Loucy (cell line): ENCODE measurements around the gene YWHAQ.

ENCODE experiments used
- H2AFZ ChIP-seq: fragments of 200-600 bp; sonication (generic); 2 replicates; pipeline ENCODE4 v1.6.0; 2016; ENCODE audit warnings: antibody characterized with exemption, mild to moderate bottlenecking, low read length, moderate library complexity
- H3F3A ChIP-seq: fragments of 200-600 bp; 2 replicates; pipeline ENCODE4 v1.6.0; 2016; ENCODE audit warnings: antibody characterized with exemption, low read depth, mild to moderate bottlenecking
- H3K27me3 ChIP-seq: fragments of 200-600 bp; sonication (generic); 2 replicates; pipeline ENCODE4 v1.6.1; 2014; ENCODE audit warnings: low read length, mild to moderate bottlenecking; ENCODE audit not compliant: insufficient read depth, poor library complexity, severe bottlenecking
- H3K36me3 ChIP-seq: fragments of 200-600 bp; sonication (generic); 2 replicates; pipeline ENCODE4 v1.6.1; 2016; ENCODE audit warnings: low read length; ENCODE audit not compliant: insufficient read depth
- H3K4me1 ChIP-seq: fragments of 200-600 bp; sonication (generic); 2 replicates; pipeline ENCODE4 v1.5.1; 2014; ENCODE audit warnings: low read length, mild to moderate bottlenecking; ENCODE audit not compliant: insufficient read depth, poor library complexity, severe bottlenecking
- H3K4me2 ChIP-seq: fragments of 200-600 bp; sonication (generic); 2 replicates; pipeline ENCODE4 v1.6.0; 2014; ENCODE audit warnings: antibody characterized with exemption, low read length, low read depth, mild to moderate bottlenecking; ENCODE audit not compliant: poor library complexity, severe bottlenecking
- H3K4me3 ChIP-seq: fragments of 200-600 bp; sonication (generic); 2 replicates; pipeline ENCODE4 v1.5.1; 2014; ENCODE audit warnings: low read length, mild to moderate bottlenecking, mixed read lengths; ENCODE audit not compliant: poor library complexity, severe bottlenecking
- H3K79me2 ChIP-seq: fragments of 200-600 bp; sonication (generic); 2 replicates; pipeline ENCODE4 v1.6.1; 2014; ENCODE audit warnings: low read length; ENCODE audit not compliant: insufficient read depth
- H3K9ac ChIP-seq: fragments of 200-600 bp; sonication (generic); 2 replicates; pipeline ENCODE4 v1.6.0; 2014; ENCODE audit warnings: mild to moderate bottlenecking, low read depth, low read length, moderate library complexity; ENCODE audit not compliant: poor library complexity, severe bottlenecking
- H3K9me2 ChIP-seq: fragments of 200-600 bp; sonication (generic); replicated peaks from 2 replicates; pipeline ENCODE4 v1.6.1; 2016; ENCODE audit warnings: low read depth, low read length, mixed read lengths
- H3K9me3 ChIP-seq: fragments of 200-600 bp; sonication (generic); 2 replicates; pipeline ENCODE4 v1.6.1; 2014; ENCODE audit warnings: mild to moderate bottlenecking, antibody characterized with exemption, low read length, low read depth; ENCODE audit not compliant: insufficient read depth
- H4K20me1 ChIP-seq: fragments of 200-600 bp; sonication (generic); 2 replicates; pipeline ENCODE4 v1.6.0; 2014; ENCODE audit warnings: antibody characterized with exemption, low read length, mild to moderate bottlenecking; ENCODE audit not compliant: insufficient read depth, poor library complexity, severe bottlenecking
- CTCF ChIP-seq: fragments of 200-600 bp; sonication (generic); conservative IDR thresholded peaks from 2 replicates; pipeline ENCODE4 v1.5.1; 2014; ENCODE audit warnings: mild to moderate bottlenecking, antibody characterized with exemption, low read length
- EZH2phosphoT487 ChIP-seq: fragments of 200-600 bp; IDR thresholded peaks from 2 replicates; pipeline ENCODE4 v1.6.1; 2018; ENCODE audit warnings: antibody characterized with exemption, mild to moderate bottlenecking, moderate library complexity, borderline replicate concordance

YWHAQ gene

GRCh38 chr2:9647884-9648283, 17.1 kb upstream of the YWHAQ start:
- Histone ChIP-seq H3K4me3 (no peak overlapping the region), H3F3A (no peaks in the 10 kb centered on the region), H3K4me1 (peaks cover 4% of the 10 kb centered on the region), H3K9ac (no peak overlapping the region), H3K36me3 (no peaks in the 10 kb centered on the region), H2AFZ (no peak overlapping the region), H3K79me2 (no peaks in the 10 kb centered on the region), H3K9me3 (no peaks in the 10 kb centered on the region), H4K20me1 (no peaks in the 10 kb centered on the region), H3K27me3 (no peaks in the 10 kb centered on the region), H3K9me2 (no peaks in the 10 kb centered on the region), H3K4me2 (no peak overlapping the region)
- TF ChIP-seq CTCF, result no peak
- TF ChIP-seq EZH2phosphoT487, result no peak

GRCh38 chr2:9646196-9647030, 15.6 kb upstream of the YWHAQ start:
- Histone ChIP-seq H2AFZ (no peak overlapping the region), H3K79me2 (no peaks in the 10 kb centered on the region), H3K36me3 (no peaks in the 10 kb centered on the region), H3F3A (no peaks in the 10 kb centered on the region), H3K9me2 (no peaks in the 10 kb centered on the region), H3K9ac (no peak overlapping the region), H4K20me1 (no peaks in the 10 kb centered on the region), H3K27me3 (no peaks in the 10 kb centered on the region), H3K4me1 (peaks cover 4% of the 10 kb centered on the region), H3K9me3 (no peaks in the 10 kb centered on the region), H3K4me3 (no peak overlapping the region), H3K4me2 (no peak overlapping the region)
- TF ChIP-seq EZH2phosphoT487, result no peak
- TF ChIP-seq CTCF, result no peak

- Histone ChIP-seq H3K36me3 (no peaks in the 10 kb centered on the region), H3K27me3 (no peaks in the 10 kb centered on the region), H3K4me3 (no peak overlapping the region), H3K9me3 (no peaks in the 10 kb centered on the region), H2AFZ (no peak overlapping the region), H3K9ac (no peak overlapping the region), H3K4me1 (peaks cover 4% of the 10 kb centered on the region), H4K20me1 (no peaks in the 10 kb centered on the region), H3K4me2 (no peak overlapping the region), H3F3A (no peaks in the 10 kb centered on the region), H3K9me2 (no peaks in the 10 kb centered on the region), H3K79me2 (no peaks in the 10 kb centered on the region)
- TF ChIP-seq EZH2phosphoT487 (no peak), CTCF (no peak)
Observed at GRCh38 chr2:9644603-9645002, 13.8 kb upstream of the YWHAQ start.
